ENCODE results near the gene A2M.

The A2M gene

DNA sequence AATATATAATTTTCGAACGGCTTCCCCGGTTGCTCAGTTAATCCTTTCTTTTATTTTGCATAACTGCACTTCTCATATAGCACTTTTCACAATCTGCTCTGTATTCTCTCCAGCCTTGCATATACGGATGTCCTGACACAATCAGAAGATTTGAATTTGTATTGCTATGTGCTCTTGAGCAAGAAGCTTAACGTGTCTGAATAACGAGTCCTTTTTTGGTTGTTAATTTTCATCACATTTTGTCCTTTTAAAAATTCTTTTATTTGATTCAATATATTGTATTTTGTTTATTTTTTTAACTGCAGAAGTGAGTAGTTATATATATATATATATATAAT is 17.6 kb downstream of the A2M start:
- no peak for DNase-seq

DNA sequence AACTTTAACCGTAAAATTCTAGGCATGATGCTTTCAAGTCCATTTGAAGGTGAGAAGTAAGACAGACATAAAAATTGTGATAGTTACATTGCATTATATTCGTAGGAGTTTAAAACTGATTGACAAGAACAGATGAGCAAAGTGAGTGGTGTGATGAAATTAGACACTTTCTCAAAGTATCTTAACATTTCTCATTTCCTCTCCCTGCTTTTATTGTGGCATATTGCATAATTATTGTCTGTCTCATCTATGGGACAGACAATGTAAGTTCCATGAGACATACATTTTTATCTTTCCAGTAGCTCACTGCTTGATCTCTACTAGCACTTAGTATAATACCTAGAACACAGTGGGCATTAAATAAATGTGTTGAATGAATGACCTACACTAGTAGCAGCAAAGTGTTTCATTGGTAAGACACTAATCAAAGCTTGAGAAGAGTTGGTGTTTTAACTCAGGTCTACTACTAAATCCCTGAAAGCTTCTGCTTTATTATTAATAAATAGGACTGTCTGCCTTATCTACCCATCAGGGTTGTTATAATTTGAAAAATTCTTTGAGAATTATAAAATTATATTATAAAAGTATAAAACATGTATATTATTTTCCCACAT is 19.0 kb downstream of the A2M start:
- DNase-seq: no peak

DNA sequence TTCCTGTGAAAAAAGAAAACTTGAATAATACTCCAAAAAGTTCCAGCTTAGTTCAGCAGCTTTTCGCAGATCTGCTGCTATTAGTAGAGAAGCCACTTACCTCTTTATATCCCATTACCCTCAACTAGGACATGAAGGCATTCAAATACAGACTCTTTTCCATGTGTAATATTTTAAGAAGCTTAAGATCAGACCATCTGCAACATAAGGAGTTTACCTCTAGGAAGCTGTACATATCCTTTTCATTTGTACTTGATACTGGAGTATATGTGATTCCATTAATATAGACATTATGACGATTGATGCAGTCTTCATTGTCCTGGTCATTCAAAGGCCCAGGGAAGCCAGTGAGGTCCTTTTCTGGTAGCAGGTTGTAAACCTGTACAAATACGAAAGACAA is 20.4 kb downstream of the A2M start:
- no peak for DNase-seq

DNA sequence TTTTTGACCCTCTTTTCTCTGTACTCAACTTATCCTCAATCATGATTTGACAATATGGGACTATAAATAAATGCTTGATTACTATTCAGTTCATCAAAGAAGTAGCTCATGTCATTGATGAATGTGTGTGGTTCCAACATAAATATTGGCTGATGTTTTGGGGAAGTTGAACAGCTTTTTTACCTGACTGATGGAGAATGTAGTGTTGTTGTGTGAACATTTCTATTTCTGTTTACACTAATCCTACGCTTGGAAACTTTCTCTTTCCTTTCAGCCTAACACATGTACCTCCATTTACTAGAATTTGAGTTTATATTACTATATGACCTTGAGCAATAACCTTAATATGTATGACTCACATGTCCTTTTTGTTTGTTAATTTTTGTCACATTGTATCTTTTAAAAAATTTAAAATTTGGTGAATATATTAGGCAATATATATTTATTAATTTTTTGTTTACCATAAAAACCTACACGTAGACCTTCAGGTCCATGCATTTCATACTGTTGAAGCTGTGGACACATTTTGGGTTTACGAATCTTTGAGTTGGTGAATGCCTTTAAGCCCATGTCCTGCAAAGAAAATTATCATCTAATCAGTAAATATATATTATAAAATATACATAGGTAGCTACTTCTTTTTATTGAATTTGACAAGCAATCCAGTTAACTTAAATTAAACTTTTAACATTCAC is 21.1 kb downstream of the A2M start:
- no peak for DNase-seq

DNA sequence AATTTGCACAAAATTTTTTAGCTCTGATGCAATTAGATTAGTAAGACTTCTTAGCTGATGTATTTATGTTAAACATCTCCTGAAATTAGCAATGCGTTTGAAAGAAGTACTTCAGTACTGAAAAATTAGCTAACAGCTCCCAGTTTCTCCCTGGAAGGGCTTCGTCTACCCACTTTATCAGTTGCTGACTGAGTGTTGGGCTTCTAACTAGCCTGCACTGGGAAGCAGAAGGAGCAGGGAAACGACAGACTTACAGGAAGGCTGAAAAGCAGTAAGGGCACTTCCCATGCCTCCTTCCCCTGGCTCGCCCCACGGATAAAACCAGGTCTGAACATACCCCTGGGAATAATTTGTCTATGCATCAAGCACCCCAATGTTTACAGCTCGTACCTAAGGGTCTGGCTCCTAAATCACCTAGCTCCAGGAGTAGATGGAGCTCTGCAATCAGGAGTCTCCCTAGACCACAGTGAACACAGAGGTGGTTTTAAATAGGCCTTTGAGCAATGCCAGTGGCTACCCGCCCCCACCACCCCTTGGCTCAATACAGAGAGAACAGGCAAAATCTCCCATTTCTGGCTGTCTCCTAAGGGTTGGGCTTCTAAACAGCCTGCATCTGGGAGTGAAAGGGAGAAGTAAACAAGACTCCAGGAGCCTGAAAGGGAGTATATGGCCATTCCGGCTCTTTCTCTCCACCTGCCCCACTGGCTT is 23.7 kb downstream of the A2M start:
- no peak for DNase-seq

DNA sequence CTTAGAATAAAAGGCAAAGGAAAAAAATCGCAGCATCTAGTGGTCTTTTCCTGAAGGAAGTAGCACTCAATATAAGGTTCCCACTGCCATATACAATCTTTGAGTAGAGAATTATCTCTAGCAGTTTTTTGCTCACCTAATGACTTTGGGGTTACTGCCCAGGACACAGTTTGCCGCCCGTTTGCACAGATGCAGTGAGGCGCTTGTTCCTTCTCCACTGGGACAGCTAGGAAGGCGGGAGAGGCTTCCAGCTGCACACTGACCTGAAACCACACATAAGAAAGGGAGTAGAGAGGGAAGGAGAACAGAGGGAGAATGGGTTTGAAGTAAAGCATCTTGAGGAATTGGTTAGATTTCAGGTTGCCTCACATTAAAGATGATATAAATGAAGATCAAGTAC is 25.5 kb downstream of the A2M start:
- no peak for DNase-seq

DNA sequence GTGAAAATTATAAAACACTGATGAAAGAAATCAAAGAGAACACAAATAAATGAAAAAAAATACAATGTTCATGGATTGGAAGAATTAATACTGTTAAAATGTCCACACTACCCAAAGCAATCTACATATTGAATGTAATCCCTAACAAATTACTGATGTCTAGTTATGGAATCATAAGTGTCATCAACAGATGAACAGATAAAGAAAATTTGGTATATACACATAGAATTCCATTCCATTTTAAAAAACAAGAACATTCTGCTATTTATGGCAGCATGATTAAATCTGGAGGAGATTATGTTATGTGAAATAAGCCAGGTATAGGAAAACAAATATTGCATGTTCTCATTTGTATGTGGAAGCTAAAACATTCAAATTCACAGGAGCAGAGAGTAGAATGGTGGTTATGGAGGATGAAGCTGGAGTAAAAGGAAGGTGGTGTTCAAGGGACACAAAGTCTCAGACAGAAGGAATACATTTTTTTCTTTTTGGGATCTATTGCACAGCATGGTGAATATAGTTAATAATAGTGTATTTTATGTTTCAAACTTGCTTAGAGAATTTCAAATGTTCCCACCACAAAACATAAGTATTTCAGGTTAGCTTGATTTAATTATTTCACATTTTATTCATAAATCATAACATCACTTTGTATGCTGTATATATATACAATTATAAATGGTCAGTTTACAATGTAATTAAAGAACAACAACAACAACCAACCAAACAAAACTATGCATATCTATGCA is 28.5 kb downstream of the A2M start:
- DNase-seq: no peak

DNA sequence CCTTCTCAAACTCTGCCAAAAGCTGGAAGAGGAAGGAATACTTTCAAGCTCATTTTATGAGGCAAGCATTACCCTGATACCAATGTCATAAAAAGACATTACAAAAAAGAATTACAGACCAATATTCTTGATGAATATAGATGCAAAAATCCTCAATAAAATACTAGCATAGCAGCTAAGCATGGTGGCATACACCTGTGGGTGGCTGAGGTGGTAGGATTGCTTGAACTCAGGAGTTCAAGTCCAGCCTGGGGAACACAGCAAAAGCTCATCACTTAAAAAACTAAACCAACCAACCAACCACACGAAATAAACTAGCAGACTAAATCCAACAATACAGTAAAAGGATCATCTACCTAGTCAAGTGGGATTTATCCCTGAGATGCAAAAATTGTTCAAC is 29.6 kb downstream of the A2M start:
- no peak for DNase-seq

DNA sequence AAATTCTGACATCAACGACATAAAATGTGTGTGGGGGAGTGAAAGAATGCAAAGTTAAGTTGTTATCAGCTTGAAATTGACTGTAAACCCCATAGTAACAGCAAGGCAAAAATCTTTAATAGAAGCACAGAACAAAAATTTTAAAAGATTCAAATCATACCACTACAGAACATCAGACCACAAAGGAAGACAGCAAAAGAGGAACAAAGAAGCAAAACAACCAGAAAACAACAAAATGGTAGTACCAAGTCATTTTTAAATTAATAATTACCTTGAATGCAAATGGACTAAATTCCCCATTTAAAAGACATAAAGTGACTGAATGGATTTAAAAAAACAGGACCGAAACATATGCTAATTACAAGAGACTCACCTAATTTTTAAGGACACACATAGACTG is 31.3 kb downstream of the A2M start:
- no peak for DNase-seq

DNA sequence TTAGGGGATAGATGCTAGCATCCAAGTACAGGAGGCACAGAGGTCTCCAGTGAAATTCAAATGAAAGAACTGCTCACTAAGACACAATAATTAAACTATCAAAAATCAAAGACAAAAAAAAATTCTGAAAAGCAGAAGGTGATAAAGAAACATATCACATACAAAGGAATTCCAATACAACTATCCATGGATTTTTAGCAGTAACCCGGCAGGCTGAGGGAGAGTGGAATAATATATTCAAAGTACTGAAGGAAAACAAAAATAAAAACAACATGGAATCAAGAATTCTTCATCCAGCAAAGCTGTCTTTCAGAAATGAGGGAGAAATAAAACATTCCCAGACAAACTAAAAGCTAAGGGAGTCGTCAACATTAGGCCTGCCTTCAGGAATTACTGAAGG is 31.9 kb downstream of the A2M start:
- DNase-seq: no peak

DNA sequence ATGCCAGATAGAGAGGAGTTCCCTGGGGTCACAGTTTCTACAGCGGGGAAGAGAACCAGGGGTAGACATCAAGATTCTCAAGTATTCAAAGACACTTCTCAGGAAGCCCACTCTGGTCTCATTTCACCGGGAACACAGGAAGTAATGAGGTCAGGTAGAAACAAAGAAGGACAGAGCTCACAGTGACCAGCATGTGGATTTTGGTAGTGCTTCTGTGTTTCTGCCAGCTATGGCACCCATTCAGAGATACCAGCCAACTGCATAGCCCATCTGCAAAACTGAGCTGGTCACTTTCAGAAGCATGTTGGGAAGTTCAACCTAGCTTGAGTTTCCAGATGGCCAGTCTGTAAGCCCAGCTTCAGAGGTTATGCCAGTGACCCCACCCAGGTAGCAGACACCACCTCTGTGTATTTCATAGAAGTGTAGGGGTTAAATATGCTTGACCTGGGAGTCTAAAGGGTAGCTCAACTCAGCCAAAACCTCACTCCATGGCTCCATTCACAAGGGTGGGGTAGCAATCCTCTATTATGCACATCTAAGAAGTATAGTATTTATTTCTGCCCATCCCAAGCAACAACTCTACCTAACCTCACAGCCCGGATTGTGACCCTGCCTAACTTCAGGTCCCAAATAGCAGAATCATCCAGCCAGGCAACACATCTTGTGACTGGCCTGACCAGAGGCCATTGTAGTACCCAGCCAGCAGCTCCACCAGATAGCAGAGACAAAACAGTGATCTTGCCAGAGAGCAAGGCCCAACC is 33.9 kb downstream of the A2M start:
- no peak for DNase-seq

DNA sequence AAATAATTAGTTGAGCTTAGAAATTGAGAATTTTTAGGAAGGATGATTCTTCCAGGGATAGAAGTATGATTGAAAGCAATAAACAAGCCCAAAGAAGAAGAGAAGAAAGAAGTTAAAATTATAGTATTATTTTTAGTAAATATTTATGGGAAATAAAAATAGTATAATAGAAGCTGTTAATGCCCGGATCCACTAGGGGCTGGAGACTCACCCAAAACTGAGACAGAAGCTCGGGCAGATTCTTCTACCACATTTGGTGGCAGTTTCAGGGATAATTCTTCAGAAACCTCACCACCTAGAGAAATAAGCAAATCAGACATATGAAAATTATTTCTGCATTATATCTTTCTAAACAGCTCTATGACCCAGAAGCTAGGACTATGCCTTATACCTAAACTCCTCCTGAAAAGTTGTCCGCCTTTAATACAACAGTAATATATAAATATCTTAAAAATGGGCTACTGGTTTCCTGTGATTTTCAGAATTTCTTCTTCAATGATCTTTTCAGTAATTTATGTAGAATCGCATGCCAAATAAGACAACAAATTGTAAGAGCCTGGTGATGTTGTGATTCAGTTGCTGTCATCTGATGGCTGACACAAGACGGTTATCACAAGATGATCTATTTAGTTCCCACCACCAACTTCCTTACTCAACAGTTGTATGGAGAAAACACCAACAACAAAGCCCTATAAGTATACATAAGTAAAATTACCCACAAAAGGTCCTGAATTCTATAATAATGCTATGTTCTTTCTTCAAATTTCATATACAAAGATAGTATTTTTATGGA is 35.6 kb downstream of the A2M start:
- no peak for DNase-seq

DNA sequence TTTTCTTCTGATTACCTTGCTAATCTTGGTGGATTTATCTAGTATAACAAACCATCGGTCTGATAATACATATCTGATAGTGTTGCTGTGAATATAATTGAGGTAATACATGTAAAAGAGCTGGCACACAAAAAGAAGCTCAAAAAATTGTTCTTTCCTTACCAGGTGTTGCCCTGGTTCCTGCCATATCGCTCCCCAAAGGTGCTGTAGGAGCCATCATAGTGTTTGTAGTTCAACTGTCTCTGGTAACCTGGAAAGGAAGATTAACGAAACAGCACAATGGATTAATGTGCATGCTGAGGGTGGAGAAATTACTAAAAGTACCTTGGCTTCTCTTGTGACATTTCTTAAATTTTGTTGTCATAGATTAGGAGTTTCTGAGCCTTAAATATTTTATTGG is 36.6 kb downstream of the A2M start:
- no peak for DNase-seq

DNA sequence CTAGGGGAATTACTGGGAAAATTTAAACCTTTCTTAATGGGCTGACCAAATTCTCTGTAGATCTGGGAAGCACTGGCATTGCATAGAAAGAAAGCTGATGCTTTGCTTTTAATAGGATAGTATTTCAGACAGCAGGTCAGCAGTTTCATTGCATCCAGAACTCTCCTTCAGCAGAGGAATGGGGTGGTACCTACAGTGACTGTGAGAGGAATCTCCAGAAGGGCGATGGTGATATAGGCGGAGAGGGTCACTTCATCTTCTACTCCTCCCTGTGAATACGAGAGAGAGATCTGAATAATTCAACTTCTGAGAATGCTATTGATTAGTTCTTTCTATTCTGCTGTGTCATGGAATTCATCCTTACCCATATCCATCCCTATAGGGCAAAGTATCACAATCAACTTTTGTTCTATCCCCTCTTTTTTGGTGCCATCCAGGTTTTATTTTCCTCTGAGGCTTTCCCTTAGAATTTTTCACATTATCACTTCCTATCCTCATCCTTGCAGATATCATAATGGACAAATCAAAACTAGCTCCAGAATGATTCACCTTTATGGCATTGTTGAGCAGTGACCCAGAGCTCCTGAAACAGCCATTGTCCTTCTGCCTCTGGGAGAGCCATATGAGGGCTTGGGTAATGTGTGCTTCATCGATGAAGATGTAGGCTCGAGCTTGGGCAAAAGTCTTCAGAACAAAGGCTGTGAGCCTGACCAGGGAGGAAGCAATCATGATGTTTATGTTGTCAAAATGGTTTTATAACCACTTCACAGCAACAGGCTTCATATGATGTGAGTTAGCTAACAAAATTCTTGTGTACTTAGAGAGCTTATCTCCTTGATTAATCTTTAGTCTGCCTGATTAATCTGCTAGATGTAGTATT is 38.3 kb downstream of the A2M start:
- DNase-seq: no peak

DNA sequence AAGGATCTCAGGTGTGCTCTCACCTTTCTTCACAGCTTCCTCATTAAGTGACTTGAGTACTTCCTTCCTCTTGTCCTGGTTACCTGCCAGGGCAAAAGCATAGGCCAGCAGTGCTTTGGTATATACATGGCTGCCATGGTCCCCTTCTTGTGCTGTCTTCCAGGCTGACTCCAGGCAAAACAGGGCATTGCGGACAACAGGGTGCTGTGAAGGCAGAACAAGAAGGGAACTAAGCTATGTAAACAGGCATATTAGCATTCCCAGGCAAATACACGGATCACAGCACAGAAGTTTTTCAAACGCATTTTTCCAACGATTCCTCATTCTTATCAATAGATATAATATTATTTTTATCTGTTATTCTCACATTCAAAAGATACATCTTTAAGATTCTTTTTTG is 39.0 kb downstream of the A2M start:
- DNase-seq: no peak

DNA sequence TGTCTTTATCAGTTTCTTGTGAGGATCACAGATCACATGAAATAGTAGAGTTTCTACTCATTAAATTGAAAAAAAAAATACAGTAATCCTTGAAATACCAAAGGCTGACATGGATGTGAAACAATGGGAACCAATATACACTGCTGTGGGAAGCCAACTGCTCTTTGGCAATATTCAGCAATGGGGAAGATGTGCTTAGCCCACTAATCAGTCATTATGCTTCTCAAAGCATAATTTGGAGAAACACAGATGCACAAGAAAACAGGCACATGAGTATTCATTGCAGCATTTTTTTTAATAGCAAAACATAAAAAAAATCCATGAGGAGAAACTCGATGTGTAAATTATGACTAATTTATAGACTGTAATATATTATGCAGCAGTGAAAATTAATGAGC is 40.6 kb downstream of the A2M start:
- DNase-seq: no peak

DNA sequence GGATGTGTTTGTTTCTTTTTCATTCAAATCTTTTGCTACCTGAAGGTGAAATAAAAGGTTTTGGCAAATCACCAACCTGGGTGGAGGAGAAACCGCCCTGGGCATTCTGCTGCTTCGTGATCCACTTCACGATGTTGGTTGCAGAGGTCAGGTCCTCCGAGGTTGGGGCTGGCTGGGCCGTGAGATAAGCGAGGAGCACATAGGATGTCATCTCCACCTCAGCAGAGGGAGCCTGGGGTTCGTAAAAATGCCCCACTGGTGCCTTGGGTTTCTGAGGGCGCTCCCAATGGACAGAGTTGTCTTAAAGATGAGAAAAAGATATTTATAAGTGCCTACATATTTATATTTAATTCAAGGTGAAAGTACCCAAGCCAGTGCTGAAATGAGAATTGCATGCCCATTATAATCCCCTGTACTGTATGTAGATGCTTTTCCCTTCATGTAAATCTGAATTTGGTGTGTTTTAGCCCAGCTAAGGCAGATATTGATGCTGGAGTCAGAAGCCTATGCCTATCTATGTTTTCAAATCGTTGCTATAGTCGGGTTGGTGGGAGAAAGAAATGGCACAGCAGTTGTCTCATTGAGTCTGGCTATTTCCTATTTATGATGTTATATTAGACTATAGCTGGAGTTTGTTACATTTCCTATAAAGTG is 41.1 kb downstream of the A2M start:
- DNase-seq: no peak

DNA sequence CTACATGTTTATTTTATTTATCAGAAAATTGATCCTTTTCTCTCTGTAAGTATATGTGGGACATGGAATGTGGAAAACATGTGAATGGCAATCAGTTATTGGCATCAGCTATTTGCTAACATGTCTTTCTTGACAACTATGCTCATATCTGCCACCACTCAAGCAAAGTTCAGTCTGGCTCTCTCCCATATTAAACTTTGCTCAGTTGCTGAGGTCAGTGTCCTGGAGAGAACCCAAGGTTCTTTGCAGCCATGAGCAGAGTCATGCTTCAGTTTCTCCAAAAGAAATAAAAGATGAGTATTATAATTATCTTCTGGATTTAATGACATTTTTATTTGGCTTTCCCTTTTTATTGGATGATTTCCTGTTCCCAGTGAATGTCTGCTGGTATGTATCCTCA is 42.6 kb downstream of the A2M start:
- DNase-seq: no peak

DNA sequence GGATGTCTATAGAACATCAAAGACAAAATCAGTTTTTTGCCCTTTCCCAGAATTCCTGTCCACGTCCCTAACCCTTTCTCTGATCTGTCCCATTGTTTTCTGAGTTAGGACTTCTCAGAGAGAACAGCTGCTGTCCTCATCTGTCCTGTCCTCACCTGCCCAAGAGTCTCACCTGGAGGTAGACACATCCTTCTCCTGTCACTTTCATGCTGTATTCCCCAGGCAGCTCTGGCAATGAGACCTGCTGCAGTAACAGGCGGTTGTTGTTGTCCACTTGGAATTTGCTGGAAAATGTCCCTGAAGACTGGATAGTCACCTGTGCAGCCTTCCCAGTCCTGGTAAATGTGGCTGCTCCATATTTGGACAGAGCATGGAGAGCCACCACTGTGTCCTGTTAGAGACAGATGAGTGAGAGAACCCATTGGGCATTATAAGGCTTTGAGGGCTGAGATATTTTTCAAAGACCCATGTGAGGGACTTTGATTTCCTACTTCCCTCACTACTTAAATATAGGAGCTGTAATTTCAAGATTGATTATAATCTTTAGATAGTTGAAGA is 43.2 kb downstream of the A2M start:
- no peak for DNase-seq

DNA sequence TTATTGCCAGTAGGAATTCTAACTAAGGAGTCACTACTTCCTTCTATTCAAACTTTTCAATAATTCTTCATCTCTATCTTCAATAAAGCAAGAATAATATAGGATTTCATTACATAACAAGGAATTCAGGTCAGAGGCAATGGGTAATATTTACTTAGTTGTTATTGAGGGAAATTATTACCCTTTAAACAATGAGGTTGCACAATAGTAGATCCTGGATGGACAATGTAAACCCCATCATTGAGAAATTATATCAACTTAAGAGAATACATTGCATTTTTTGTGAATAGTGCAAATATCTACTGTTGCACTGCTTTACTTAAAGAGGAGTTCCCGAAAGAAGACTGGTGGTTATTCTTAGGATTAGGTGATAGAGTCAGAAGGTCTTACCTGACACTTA is 43.8 kb downstream of the A2M start:
- DNase-seq: no peak
